H1 (cell line): ENCODE results near the gene GALNT9. TPM values are rescaled to one million over a fixed set of nuclear protein-coding genes. Genes with fewer than 3 reads are reported as not detected.

Experiments
- CTCF ChIA-PET: fragments of 300-600 bp; sonication (Branson Sonifier 250); formaldehyde crosslinking; loops from one replicate; lab custom pipeline; 2021; ENCODE audit not compliant: partially characterized antibody; lab: Charles Lee
- POLR2A ChIA-PET: fragments of 300-600 bp; sonication (Branson Sonifier 250); formaldehyde crosslinking; loops from one replicate; lab custom pipeline; 2021; ENCODE audit warnings: inconsistent platforms; ENCODE audit not compliant: partially characterized antibody; lab: Charles Lee
- DNase-seq, 2 experiments: peaks; one replicate each; pipeline versions ENCODE4 v3.0.0 to v3.0.0-alpha.2; 2010 to 2022; ENCODE audit warnings: low spot score in 2 of 2, low read depth in 1 of 2, mixed read lengths in 1 of 2
- FAIRE-seq: peaks from 2 replicates; lab custom pipeline; 2011; peaks lifted over from hg19 to GRCh38; lab: Jason Lieb, UNC
- H2AFZ ChIP-seq: 2 replicates; pipeline ENCODE4 v1.8.1; 2012; ENCODE audit warnings: low read length, inconsistent platforms
- H2AK5ac ChIP-seq: 2 replicates; pipeline ENCODE4 v1.6.1; 2013; ENCODE audit warnings: low read depth, low read length
- H2BK120ac ChIP-seq: replicated peaks from 2 replicates; pipeline ENCODE3; 2013; ENCODE audit warnings: low read depth, low read length, inconsistent platforms
- H2BK12ac ChIP-seq: 2 replicates; pipeline ENCODE4 v1.6.1; 2013; ENCODE audit warnings: low read depth, low read length
- H2BK15ac ChIP-seq: 2 replicates; pipeline ENCODE4 v1.6.1; 2013; ENCODE audit warnings: low read length
- H2BK20ac ChIP-seq: 2 replicates; pipeline ENCODE4 v1.6.1; 2013; ENCODE audit warnings: low read length
- H2BK5ac ChIP-seq: 2 replicates; pipeline ENCODE4 v1.6.1; 2013; ENCODE audit warnings: low read depth, low read length
- H3K14ac ChIP-seq: 2 replicates; pipeline ENCODE4 v1.6.1; 2013; ENCODE audit warnings: inconsistent platforms; ENCODE audit not compliant: insufficient read length
- H3K18ac ChIP-seq: 2 replicates; pipeline ENCODE4 v1.6.1; 2013; ENCODE audit warnings: low read length; ENCODE audit errors: extremely low read depth
- H3K23ac ChIP-seq: 2 replicates; pipeline ENCODE4 v1.6.1; 2013; ENCODE audit warnings: inconsistent platforms; ENCODE audit not compliant: insufficient read length
- H3K23me2 ChIP-seq: 2 replicates; pipeline ENCODE4 v1.6.1; 2013; ENCODE audit warnings: low read depth, low read length
- H3K27ac ChIP-seq: 2 replicates; pipeline ENCODE4 v1.6.1; 2011; ENCODE audit warnings: low read depth, low read length, inconsistent platforms
- H3K27me3 ChIP-seq, 4 experiments: replicated peaks in 1 of 4; 1 replicate in 1 of 4; 2 replicates in 3 of 4; pipeline versions ENCODE4 v1.6.1 to v1.8.1; 2011 to 2013; ENCODE audit warnings: low read length in 3 of 4, mild to moderate bottlenecking in 3 of 4, inconsistent platforms in 2 of 4, mixed read lengths in 2 of 4, moderate library complexity in 1 of 4; ENCODE audit not compliant: control insufficient read depth in 3 of 4, insufficient read depth in 3 of 4; ENCODE audit errors: extremely low read depth in 1 of 4
- H3K36me3 ChIP-seq, 4 experiments: 2 replicates each; pipeline versions ENCODE4 v1.6.1 to v1.8.1; 2011 to 2013; ENCODE audit warnings: mild to moderate bottlenecking in 4 of 4, low read length in 3 of 4, moderate library complexity in 2 of 4, control low read depth in 1 of 4, inconsistent platforms in 1 of 4; ENCODE audit not compliant: insufficient read depth in 4 of 4, control insufficient read depth in 2 of 4
- H3K4ac ChIP-seq: replicated peaks from 2 replicates; pipeline ENCODE3; 2013; ENCODE audit warnings: low read length, low read depth, mixed read lengths, inconsistent platforms; ENCODE audit not compliant: insufficient read length
- H3K4me1 ChIP-seq, 4 experiments: replicated peaks in 1 of 4; 1 replicate in 1 of 4; 2 replicates in 3 of 4; pipeline versions ENCODE4 v1.6.1 to v1.8.1; 2011 to 2013; ENCODE audit warnings: low read length in 3 of 4, inconsistent platforms in 2 of 4, mixed read lengths in 1 of 4; ENCODE audit not compliant: insufficient read depth in 4 of 4, control insufficient read depth in 3 of 4
- H3K4me2 ChIP-seq, 2 experiments: 2 replicates each; pipeline versions ENCODE4 v1.6.1 to v1.8.1; 2011 to 2013; ENCODE audit warnings: low read depth in 2 of 2, low read length in 2 of 2, control low read depth in 1 of 2, inconsistent platforms in 1 of 2, mild to moderate bottlenecking in 1 of 2; ENCODE audit not compliant: insufficient read depth in 1 of 2
- H3K4me3 ChIP-seq, 4 experiments: fragments of 200-600, 300-600 bp in 1 of 4; sonication (generic), shearing (Covaris generic), sonication (Bioruptor Twin) in 1 of 4; 2 replicates each; pipeline versions ENCODE4 v1.5.1 to v1.8.1; 2011 to 2016; ENCODE audit warnings: low read length in 4 of 4, low read depth in 3 of 4, control low read depth in 2 of 4, inconsistent platforms in 2 of 4, mild to moderate bottlenecking in 2 of 4, mixed read lengths in 1 of 4, moderate library complexity in 1 of 4; ENCODE audit not compliant: insufficient read depth in 2 of 4; ENCODE audit errors: extremely low read depth in 1 of 4
- H3K56ac ChIP-seq: replicated peaks from 2 replicates; pipeline ENCODE3; 2013; ENCODE audit warnings: low read depth, mild to moderate bottlenecking, mixed read lengths, low read length, inconsistent platforms; ENCODE audit not compliant: insufficient read length
- H3K79me1 ChIP-seq: 2 replicates; pipeline ENCODE4 v1.6.1; 2013; ENCODE audit warnings: low read depth, low read length, control low read depth
- H3K79me2 ChIP-seq, 2 experiments: 2 replicates each; pipeline versions ENCODE4 v1.6.1 to v1.8.1; 2012 to 2013; ENCODE audit warnings: low read length in 2 of 2, mild to moderate bottlenecking in 2 of 2, inconsistent platforms in 1 of 2; ENCODE audit not compliant: insufficient read depth in 2 of 2, control insufficient read depth in 1 of 2
- H3K9ac ChIP-seq, 4 experiments: replicated peaks in 1 of 4; 1 replicate in 1 of 4; 2 replicates in 3 of 4; pipeline versions ENCODE4 v1.6.1 to v1.8.1; 2011 to 2013; ENCODE audit warnings: low read depth in 3 of 4, low read length in 3 of 4, control low read depth in 2 of 4, mild to moderate bottlenecking in 2 of 4, moderate library complexity in 2 of 4, inconsistent platforms in 1 of 4; ENCODE audit errors: extremely low read depth in 1 of 4
- H3K9me3 ChIP-seq, 2 experiments: 2 replicates each; pipeline versions ENCODE4 v1.6.1 to v1.8.1; 2012 to 2013; ENCODE audit warnings: mild to moderate bottlenecking in 2 of 2, moderate library complexity in 2 of 2, control low read depth in 1 of 2, inconsistent platforms in 1 of 2, low read depth in 1 of 2, low read length in 1 of 2, mixed read lengths in 1 of 2; ENCODE audit not compliant: insufficient read depth in 2 of 2
- H4K20me1 ChIP-seq, 2 experiments: replicated peaks in 1 of 2; 2 replicates each; pipeline versions ENCODE3 to v1.8.1; 2011 to 2013; ENCODE audit warnings: inconsistent platforms in 2 of 2, low read length in 2 of 2, mild to moderate bottlenecking in 1 of 2; ENCODE audit not compliant: insufficient read depth in 2 of 2, control insufficient read depth in 1 of 2
- H4K5ac ChIP-seq: 2 replicates; pipeline ENCODE4 v1.6.1; 2013; ENCODE audit warnings: low read length, low read depth, mixed read lengths, inconsistent platforms; ENCODE audit not compliant: insufficient read length
- H4K8ac ChIP-seq: 2 replicates; pipeline ENCODE4 v1.8.0; 2013; ENCODE audit warnings: mild to moderate bottlenecking, moderate library complexity, low read length, inconsistent platforms; ENCODE audit not compliant: insufficient read depth; ENCODE audit errors: extremely low read depth
- H4K91ac ChIP-seq: replicated peaks from 2 replicates; pipeline ENCODE3; 2013; ENCODE audit warnings: low read length, mixed read lengths, inconsistent platforms; ENCODE audit not compliant: insufficient read length
- BACH1 ChIP-seq: IDR thresholded peaks from 2 replicates; pipeline ENCODE4 v1.6.1; 2012; ENCODE audit warnings: low read length, improper control_type of control experiment
- CREB1 ChIP-seq: IDR thresholded peaks from 2 replicates; pipeline ENCODE4 v1.6.1; 2012; ENCODE audit warnings: inconsistent platforms
- KDM1A ChIP-seq: fragments of 200-600, 300-600 bp; sonication (generic); IDR thresholded peaks from 2 replicates; pipeline ENCODE4 v1.7.1; 2016; ENCODE audit warnings: mild to moderate bottlenecking, low read length, borderline replicate concordance
- KDM5A ChIP-seq: fragments of 200-600 bp; IDR thresholded peaks from 2 replicates; pipeline ENCODE4 v1.7.1; 2012; ENCODE audit warnings: mild to moderate bottlenecking, low read length, inconsistent platforms, mixed read lengths
- POLR2A ChIP-seq, 2 experiments: IDR thresholded peaks; 1 replicate in 1 of 2; 2 replicates in 1 of 2; pipeline ENCODE4 v1.6.1; 2011; ENCODE audit warnings: low read depth in 2 of 2, low read length in 2 of 2, mild to moderate bottlenecking in 2 of 2; ENCODE audit errors: control extremely low read depth in 1 of 2
- RBBP5 ChIP-seq: IDR thresholded peaks from 2 replicates; pipeline ENCODE4 v1.7.1; 2012; ENCODE audit warnings: low read depth, mild to moderate bottlenecking, inconsistent platforms, low read length, moderate library complexity, borderline replicate concordance
- RNF2 ChIP-seq: fragments of 200-900, 300-1000 bp; sonication (generic); IDR thresholded peaks from 2 replicates; pipeline ENCODE4 v1.7.1; 2016; ENCODE audit warnings: borderline replicate concordance, low read depth, mild to moderate bottlenecking, antibody characterized with exemption, low read length; ENCODE audit not compliant: poor library complexity, severe bottlenecking; ENCODE audit errors: missing control alignments
- SAP30 ChIP-seq: fragments of 300-600 bp; sonication (generic); IDR thresholded peaks from 2 replicates; pipeline ENCODE4 v1.7.1; 2012; ENCODE audit warnings: low read length, moderate library complexity, mild to moderate bottlenecking, inconsistent platforms; ENCODE audit not compliant: insufficient read depth, insufficient replicate concordance
- SIN3A ChIP-seq, 2 experiments: IDR thresholded peaks in 1 of 2; conservative IDR thresholded peaks in 1 of 2; 2 replicates each; pipeline ENCODE4 v1.6.1; 2011 to 2012; ENCODE audit warnings: low read length in 2 of 2, improper control_type of control experiment in 1 of 2, low read depth in 1 of 2, mild to moderate bottlenecking in 1 of 2
- SIRT6 ChIP-seq: IDR thresholded peaks from one replicate; pipeline ENCODE4 v1.7.1; 2012; ENCODE audit warnings: low read length, inconsistent platforms
- SP1 ChIP-seq: IDR thresholded peaks from 2 replicates; pipeline ENCODE4 v1.6.1; 2011; ENCODE audit warnings: low read depth, low read length
- SUZ12 ChIP-seq: fragments of 200-600 bp; sonication (generic); IDR thresholded peaks from 2 replicates; pipeline ENCODE4 v1.6.1; 2012; ENCODE audit warnings: mild to moderate bottlenecking, inconsistent platforms, low read length, moderate library complexity, mixed read lengths
- TAF1 ChIP-seq: IDR thresholded peaks from 2 replicates; pipeline ENCODE4 v1.6.1; 2011; ENCODE audit warnings: mild to moderate bottlenecking, low read depth, low read length
- TEAD4 ChIP-seq: IDR thresholded peaks from 2 replicates; pipeline ENCODE4 v1.6.1; 2012; ENCODE audit warnings: low read depth, low read length, inconsistent platforms, mixed read lengths
- WGBS, 2 experiments: shearing (Covaris generic) in 1 of 2; methylation state at CpG; one replicate each; pipeline versions ENCODE4 v1.1.6 to v1.1.7; 2013 to 2015; ENCODE audit warnings: low lambda C conversion rate in 2 of 2, mixed read lengths in 2 of 2, inconsistent platforms in 1 of 2, low coverage in 1 of 2, missing lambda C conversion rate in 1 of 2; ENCODE audit not compliant: insufficient replicate concordance in 2 of 2, insufficient coverage in 1 of 2, insufficient read length in 1 of 2; ENCODE audit errors: extremely low coverage in 1 of 2, missing lambda C conversion rate in 1 of 2; 5-methylcytosine and 5-hydroxymethylcytosine counted together
- polyA plus RNA-seq, 7 experiments: library from polyadenylated mRNA; depleted of rRNA in 3 of 7; stranded (reverse) in 5 of 7; unstranded in 2 of 7; fragments of >200 nt in 5 of 7; fragments of 200-250 nt in 2 of 7; gene quantifications; 1 replicate in 5 of 7; 2 replicates in 1 of 7; 4 replicates in 1 of 7; pipeline versions ENCODE4 v1.2.1 to v1.2.3, GENCODE V29; 2011 to 2013; ENCODE audit warnings: missing spikeins in 2 of 7, mixed read lengths in 2 of 7
- total RNA-seq: library from RNA; stranded (reverse); fragmentation: NEBNext Ultra II Directional; extraction: Animal tissue kit (Norgen Biotek cat#: 25700); gene quantifications from 2 replicates; pipeline ENCODE4 v1.2.1, GENCODE V29; 2021

The GALNT9 gene
- total and polyA plus RNA-seq, 2 of the 8 experiments (the other 6 are each of a cell fraction or from before 2014, with no cell fraction given) = 2.0 to 3.6 TPM

GRCh38 chr12:132246997-132247717 lies 82.2 kb downstream of the GALNT9 start:
- Histone ChIP-seq H3K4me2 (no peak overlapping the region), H3K23ac (no peak overlapping the region), H3K4ac (no peak overlapping the region), H3K23me2 (no peaks in the 10 kb centered on the region), H2BK15ac (no peak overlapping the region), H3K14ac (no peak overlapping the region), H2AFZ (no peak overlapping the region), H2BK12ac (no peak overlapping the region), H3K56ac (no peak overlapping the region), H2AK5ac (no peak overlapping the region), H3K4me1 (no peaks in the 10 kb centered on the region; a peak in 1 of 7 replicates), H3K79me2 (no peaks in the 10 kb centered on the region), H3K18ac (no peak overlapping the region), H4K91ac (no peak overlapping the region), H4K5ac (no peak overlapping the region), H3K9me3 (no peaks in the 10 kb centered on the region), H3K4me3 (no peak overlapping the region), H4K20me1 (no peaks in the 10 kb centered on the region), H3K27me3 (peaks cover 0 to 5% (median 0%) of the 10 kb centered on the region in 4 experiments; a peak in 3 of 7 replicates), H3K36me3 (no peaks in the 10 kb centered on the region), H4K8ac (no peak overlapping the region), H2BK120ac (no peak overlapping the region), H2BK5ac (no peak overlapping the region), H3K79me1 (no peaks in the 10 kb centered on the region), H2BK20ac (no peak overlapping the region), H3K27ac (no peak overlapping the region), H3K9ac (no peak overlapping the region)
- ChIA-PET POLR2A (interaction anchor here (0.6 kb wide), 1 partner anchor 461 kb away, joined by 3 read pairs; no protein-coding TSS in a partner anchor), CTCF (interaction anchor here (1.0 to 1.8 kb wide), 2 partner anchors 15 to 30 kb away, joined by 3 to 7 read pairs; no protein-coding TSS in a partner anchor)
- TF ChIP-seq TAF1 (no peak), SP1 (no peak), RNF2 (no peak), SUZ12 (no peak), SIN3A (conservative IDR thresholded peaks at IDR 0.05 in 1 of 2, IDR thresholded peaks at IDR 0.05 in 1 of 2; ENCODE audit: low read depth in 1 of 2, low read length in 2 of 2) (no peak), TEAD4 (no peak), KDM5A (no peak), KDM1A (no peak), SIRT6 (no peak), CREB1 (no peak), RBBP5 (no peak), BACH1 (no peak), SAP30 (no peak), POLR2A (IDR thresholded peaks at IDR 0.05; ENCODE audit: control extremely low read depth in 1 of 2, low read depth in 2 of 2, low read length in 2 of 2) (no peak)
- 94% methylated on average over 21 of the region's 27 CpGs; no CpG with 5 or more reads in 1 of the 2 experiments for WGBS, 2 experiments
- no peak for DNase-seq
- no peak for FAIRE-seq
